ENCODE results near the gene HPCAL4.

HPCAL4 gene

DNA sequence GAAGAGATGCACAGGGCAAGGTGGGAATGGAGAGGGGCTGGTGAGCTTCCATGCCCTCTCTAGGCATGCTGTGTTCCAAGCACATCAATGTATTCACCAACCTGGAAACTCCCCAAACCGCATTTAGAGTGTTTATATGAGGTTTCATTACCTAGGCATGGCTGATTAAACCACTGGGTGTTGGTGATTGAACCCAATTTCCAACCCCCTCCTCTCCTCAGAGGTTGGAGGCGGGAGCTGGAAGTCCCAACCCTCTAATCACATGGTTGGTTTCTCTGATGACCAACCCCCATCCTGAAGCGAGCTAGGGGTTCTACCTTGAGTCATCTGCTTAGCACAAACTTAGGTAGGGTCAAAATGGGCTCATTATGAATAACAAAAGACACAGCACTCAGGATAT lies 44.5 kb upstream of the HPCAL4 start:
- H3K36me3 ChIP-seq (ENCODE audit: insufficient read depth, low read length), result no peaks in the 10 kb centered on the region
- peaks cover 7% of the 10 kb centered on the region; the same call in 1 of the 2 replicates for H3K79me2 ChIP-seq (ENCODE audit: insufficient read depth, low read length)
- H3K9me3 ChIP-seq (ENCODE audit: insufficient read depth, low read length, severe bottlenecking), result no peaks in the 10 kb centered on the region
- H2AFZ ChIP-seq (ENCODE audit: low read depth, low read length), result no peak overlapping the region; the same call in 1 of the 2 replicates
- H4K20me1 ChIP-seq (ENCODE audit: insufficient read depth, low read length), result no peaks in the 10 kb centered on the region
- H3K9ac ChIP-seq (ENCODE audit: low read depth, low read length), result no peak overlapping the region
- peaks cover 16% of the 10 kb centered on the region for H3K27me3 ChIP-seq (ENCODE audit: insufficient read depth, low read length, poor library complexity)
- H3K4me2 ChIP-seq (ENCODE audit: insufficient read depth, low read length), result no peak overlapping the region
- no peak for ATAC-seq (ENCODE audit: insufficient read depth, low read depth)
- DNase-seq, result no peak
- peaks cover 22% of the 10 kb centered on the region for H3K4me1 ChIP-seq (ENCODE audit: insufficient read depth, low read length)
- H3K4me3 ChIP-seq (ENCODE audit: low read depth in 1 of 2, low read length in 2 of 2), result no peak overlapping the region
- no peak overlapping the region for H3K27ac ChIP-seq (ENCODE audit: low read length)
- TF ChIP-seq, protein P1, sequence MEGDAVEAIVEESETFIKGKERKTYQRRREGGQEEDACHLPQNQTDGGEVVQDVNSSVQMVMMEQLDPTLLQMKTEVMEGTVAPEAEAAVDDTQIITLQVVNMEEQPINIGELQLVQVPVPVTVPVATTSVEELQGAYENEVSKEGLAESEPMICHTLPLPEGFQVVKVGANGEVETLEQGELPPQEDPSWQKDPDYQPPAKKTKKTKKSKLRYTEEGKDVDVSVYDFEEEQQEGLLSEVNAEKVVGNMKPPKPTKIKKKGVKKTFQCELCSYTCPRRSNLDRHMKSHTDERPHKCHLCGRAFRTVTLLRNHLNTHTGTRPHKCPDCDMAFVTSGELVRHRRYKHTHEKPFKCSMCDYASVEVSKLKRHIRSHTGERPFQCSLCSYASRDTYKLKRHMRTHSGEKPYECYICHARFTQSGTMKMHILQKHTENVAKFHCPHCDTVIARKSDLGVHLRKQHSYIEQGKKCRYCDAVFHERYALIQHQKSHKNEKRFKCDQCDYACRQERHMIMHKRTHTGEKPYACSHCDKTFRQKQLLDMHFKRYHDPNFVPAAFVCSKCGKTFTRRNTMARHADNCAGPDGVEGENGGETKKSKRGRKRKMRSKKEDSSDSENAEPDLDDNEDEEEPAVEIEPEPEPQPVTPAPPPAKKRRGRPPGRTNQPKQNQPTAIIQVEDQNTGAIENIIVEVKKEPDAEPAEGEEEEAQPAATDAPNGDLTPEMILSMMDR (IDR thresholded peaks at IDR 0.05; ENCODE audit: borderline replicate concordance, extremely low read depth, low read length, poor library complexity, severe bottlenecking), result no peak
- no peak for TF ChIP-seq EZH2 (IDR thresholded peaks at IDR 0.05; ENCODE audit: borderline replicate concordance, low read depth, low read length, severe bottlenecking)

DNA sequence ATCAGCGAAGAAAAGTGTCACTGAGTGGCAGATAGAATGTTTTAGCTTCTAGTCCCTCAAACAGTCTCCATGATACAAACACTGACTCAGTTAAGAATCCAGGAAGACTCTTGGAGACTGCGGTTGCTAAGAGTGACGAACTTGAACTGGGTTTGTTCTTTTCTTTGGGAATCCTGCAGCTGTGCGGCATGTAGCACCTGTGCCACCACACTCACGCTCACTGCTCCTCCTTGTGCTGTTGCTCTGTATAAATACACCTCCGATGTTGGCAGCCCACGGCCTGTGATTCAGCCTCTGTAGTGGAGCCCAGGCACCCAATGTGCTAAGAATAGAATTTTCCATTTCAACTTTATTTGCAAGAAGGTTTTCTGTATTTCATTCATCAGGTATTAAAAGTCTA lies 41.9 kb upstream of the HPCAL4 start:
- TF ChIP-seq, protein P1 (IDR thresholded peaks at IDR 0.05; ENCODE audit: borderline replicate concordance, extremely low read depth, low read length, poor library complexity, severe bottlenecking), result no peak
- TF ChIP-seq EZH2 (IDR thresholded peaks at IDR 0.05; ENCODE audit: borderline replicate concordance, low read depth, low read length, severe bottlenecking), result no peak
- ATAC-seq (ENCODE audit: insufficient read depth, low read depth) (no peak), DNase-seq (no peak)
- H3K79me2 ChIP-seq (ENCODE audit: insufficient read depth, low read length), result no peaks in the 10 kb centered on the region
- H3K4me3 ChIP-seq (ENCODE audit: low read depth in 1 of 2, low read length in 2 of 2), result no peak overlapping the region
- no peaks in the 10 kb centered on the region for H3K9me3 ChIP-seq (ENCODE audit: insufficient read depth, low read length, severe bottlenecking)
- no peak overlapping the region for H3K27ac ChIP-seq (ENCODE audit: low read length)
- peaks cover 31% of the 10 kb centered on the region for H3K27me3 ChIP-seq (ENCODE audit: insufficient read depth, low read length, poor library complexity)
- H3K4me1 ChIP-seq (ENCODE audit: insufficient read depth, low read length), result peaks cover 2% of the 10 kb centered on the region; the same call in 1 of the 2 replicates
- H3K4me2 ChIP-seq (ENCODE audit: insufficient read depth, low read length), result no peak overlapping the region
- H3K36me3 ChIP-seq (ENCODE audit: insufficient read depth, low read length), result no peaks in the 10 kb centered on the region
- H4K20me1 ChIP-seq (ENCODE audit: insufficient read depth, low read length), result no peaks in the 10 kb centered on the region
- H3K9ac ChIP-seq (ENCODE audit: low read depth, low read length), result no peak overlapping the region
- H2AFZ ChIP-seq (ENCODE audit: low read depth, low read length), result no peak overlapping the region

DNA sequence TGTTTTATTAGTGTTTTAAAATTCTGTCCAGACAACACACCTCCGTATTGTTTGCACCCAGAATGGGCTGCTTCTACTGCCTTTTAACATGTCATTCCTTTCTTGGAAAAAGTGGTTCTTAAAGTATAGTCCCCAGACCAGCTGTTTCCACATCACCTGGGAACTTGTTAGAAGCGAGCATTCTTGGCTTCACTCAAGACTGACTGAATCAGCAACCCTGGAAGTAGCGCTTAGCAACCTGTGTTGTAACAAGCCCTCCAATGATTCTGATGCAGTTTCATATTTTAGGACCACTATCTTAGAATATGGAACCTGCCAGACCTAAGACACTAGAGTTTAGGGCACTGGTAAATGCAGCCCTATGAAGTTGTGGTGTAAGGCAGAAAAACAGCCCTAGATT lies 41.5 kb upstream of the HPCAL4 start:
- H3K4me3 ChIP-seq (ENCODE audit: low read depth in 1 of 2, low read length in 2 of 2), result no peak overlapping the region
- no peak overlapping the region for H3K4me2 ChIP-seq (ENCODE audit: insufficient read depth, low read length)
- no peaks in the 10 kb centered on the region for H4K20me1 ChIP-seq (ENCODE audit: insufficient read depth, low read length)
- no peaks in the 10 kb centered on the region for H3K79me2 ChIP-seq (ENCODE audit: insufficient read depth, low read length)
- H2AFZ ChIP-seq (ENCODE audit: low read depth, low read length), result no peak overlapping the region
- H3K9me3 ChIP-seq (ENCODE audit: insufficient read depth, low read length, severe bottlenecking), result no peaks in the 10 kb centered on the region
- no peaks in the 10 kb centered on the region for H3K36me3 ChIP-seq (ENCODE audit: insufficient read depth, low read length)
- no peak overlapping the region for H3K27ac ChIP-seq (ENCODE audit: low read length)
- ATAC-seq (ENCODE audit: insufficient read depth, low read depth) (no peak), DNase-seq (no peak)
- H3K9ac ChIP-seq (ENCODE audit: low read depth, low read length), result no peak overlapping the region
- H3K27me3 ChIP-seq (ENCODE audit: insufficient read depth, low read length, poor library complexity), result peaks cover 35% of the 10 kb centered on the region
- TF ChIP-seq, protein P1 (IDR thresholded peaks at IDR 0.05; ENCODE audit: borderline replicate concordance, extremely low read depth, low read length, poor library complexity, severe bottlenecking), result no peak
- no peak for TF ChIP-seq EZH2 (IDR thresholded peaks at IDR 0.05; ENCODE audit: borderline replicate concordance, low read depth, low read length, severe bottlenecking)
- no peaks in the 10 kb centered on the region for H3K4me1 ChIP-seq (ENCODE audit: insufficient read depth, low read length)

DNA sequence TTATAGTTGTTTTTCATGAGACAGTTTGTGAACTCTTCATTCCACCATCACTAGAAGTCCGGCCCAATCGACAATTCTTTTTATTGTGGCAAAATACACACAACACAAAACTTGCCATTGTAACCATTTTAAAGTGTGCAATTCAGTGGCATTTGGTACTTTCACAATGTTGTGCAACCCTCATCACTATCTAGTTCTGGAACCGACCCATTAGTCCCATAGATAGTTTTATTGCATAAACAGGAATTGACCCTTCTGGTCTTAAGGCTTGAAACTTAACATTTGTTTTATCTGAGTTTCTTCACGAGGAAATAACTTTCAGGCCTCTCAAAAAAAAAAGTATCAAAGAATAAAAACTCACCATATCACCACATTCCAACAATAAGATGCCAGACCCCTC lies 38.6 kb upstream of the HPCAL4 start:
- Histone ChIP-seq H3K27ac (ENCODE audit: low read length) (no peak overlapping the region), H3K36me3 (ENCODE audit: insufficient read depth, low read length) (no peaks in the 10 kb centered on the region), H3K4me3 (ENCODE audit: low read depth in 1 of 2, low read length in 2 of 2) (no peak overlapping the region), H3K4me2 (ENCODE audit: insufficient read depth, low read length) (no peak overlapping the region), H4K20me1 (ENCODE audit: insufficient read depth, low read length) (no peaks in the 10 kb centered on the region), H3K9ac (ENCODE audit: low read depth, low read length) (no peak overlapping the region), H3K27me3 (ENCODE audit: insufficient read depth, low read length, poor library complexity) (peaks cover 47% of the 10 kb centered on the region), H3K79me2 (ENCODE audit: insufficient read depth, low read length) (no peaks in the 10 kb centered on the region), H2AFZ (ENCODE audit: low read depth, low read length) (no peak overlapping the region), H3K9me3 (ENCODE audit: insufficient read depth, low read length, severe bottlenecking) (no peaks in the 10 kb centered on the region), H3K4me1 (ENCODE audit: insufficient read depth, low read length) (no peaks in the 10 kb centered on the region)
- TF ChIP-seq, protein P1 (IDR thresholded peaks at IDR 0.05; ENCODE audit: borderline replicate concordance, extremely low read depth, low read length, poor library complexity, severe bottlenecking), result no peak
- TF ChIP-seq EZH2 (IDR thresholded peaks at IDR 0.05; ENCODE audit: borderline replicate concordance, low read depth, low read length, severe bottlenecking), result no peak
- no peak for DNase-seq
- no peak for ATAC-seq (ENCODE audit: insufficient read depth, low read depth)
